ENCODE data around the gene MARF1. TPM values are rescaled to one million over a fixed set of nuclear protein-coding genes. Genes with fewer than 3 reads are reported as not detected.

MARF1 gene
- total and polyA plus RNA-seq, 9 of the 15 experiments (the other 6 are each of a cell fraction or from before 2014, with no cell fraction given), result 4.7 to 33.2 (median 11.7) TPM

DNA sequence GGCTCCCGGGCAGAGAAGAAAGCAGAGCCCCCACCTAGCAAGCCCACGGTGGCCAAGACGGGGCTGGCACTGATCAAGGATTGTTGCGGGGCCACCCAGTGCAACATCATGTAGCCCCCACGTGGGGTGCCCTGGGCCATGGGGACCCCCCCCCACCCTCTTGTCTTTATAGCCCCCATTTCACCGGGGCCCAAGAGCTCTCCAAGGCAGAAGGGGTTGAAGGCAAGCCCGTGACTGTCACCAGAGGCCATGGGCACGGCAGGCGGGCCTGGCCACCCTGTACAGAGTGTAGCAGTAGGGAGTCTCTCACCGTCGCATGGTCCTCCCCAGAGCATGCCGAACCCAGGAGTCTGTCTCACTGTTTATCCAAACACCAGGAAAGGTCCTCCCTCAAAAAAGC lies 56.2 kb downstream of the MARF1 start:
- Histone ChIP-seq H2AFZ (ENCODE audit: low read depth, low read length) (no peak overlapping the region), H3K9me3 (replicated peaks; ENCODE audit: control insufficient read depth, insufficient read depth, low read depth, low read length) (peaks cover 2% of the 10 kb centered on the region; the same call in 1 of the 2 replicates), H3K9me1 (ENCODE audit: control insufficient read depth, insufficient read depth, low read length) (no peaks in the 10 kb centered on the region), H3K36me3 (ENCODE audit: control insufficient read depth, insufficient read depth, low read length) (no peaks in the 10 kb centered on the region), H3K79me2 (ENCODE audit: control insufficient read depth, insufficient read depth, low read length) (no peaks in the 10 kb centered on the region), H3K4me1 (replicated peaks in 1 of 2; ENCODE audit: control insufficient read depth in 2 of 2, insufficient read depth in 2 of 2, low read length in 2 of 2) (peaks cover 23 to 25% of the 10 kb centered on the region in 2 experiments), H3K27me3 (ENCODE audit: control insufficient read depth in 2 of 2, insufficient read depth in 2 of 2, low read length in 2 of 2) (no peaks in the 10 kb centered on the region), H3K4me2 (ENCODE audit: insufficient read depth, low read length) (no peak overlapping the region), H3K4me3 (no peak overlapping the region), H3K9ac (ENCODE audit: insufficient read depth in 1 of 2, low read depth in 2 of 2, low read length in 2 of 2) (no peak overlapping the region), H3K27ac (ENCODE audit: extremely low read depth, low read depth, low read length) (no peak overlapping the region), H4K20me1 (replicated peaks; ENCODE audit: control insufficient read depth, insufficient read depth, low read length) (no peaks in the 10 kb centered on the region)
- in situ Hi-C loops (cut with MboI), result no loop called here
- ChIA-PET CTCF (ENCODE audit: low intra/inter-chr PET ratio) (no interaction called here), POLR2A (interaction anchor here (2.6 kb wide), 1 partner anchor 10 kb away, joined by 12 read pairs; no protein-coding TSS in a partner anchor)
- ATAC-seq (no peak), FAIRE-seq (no peak), DNase-seq (ENCODE audit: extremely low read depth in 1 of 4, low spot score in 3 of 4) (no peak)
- intact Hi-C loops (cut with micrococcal nuclease), result no loop called here
- TF ChIP-seq, protein P1, sequence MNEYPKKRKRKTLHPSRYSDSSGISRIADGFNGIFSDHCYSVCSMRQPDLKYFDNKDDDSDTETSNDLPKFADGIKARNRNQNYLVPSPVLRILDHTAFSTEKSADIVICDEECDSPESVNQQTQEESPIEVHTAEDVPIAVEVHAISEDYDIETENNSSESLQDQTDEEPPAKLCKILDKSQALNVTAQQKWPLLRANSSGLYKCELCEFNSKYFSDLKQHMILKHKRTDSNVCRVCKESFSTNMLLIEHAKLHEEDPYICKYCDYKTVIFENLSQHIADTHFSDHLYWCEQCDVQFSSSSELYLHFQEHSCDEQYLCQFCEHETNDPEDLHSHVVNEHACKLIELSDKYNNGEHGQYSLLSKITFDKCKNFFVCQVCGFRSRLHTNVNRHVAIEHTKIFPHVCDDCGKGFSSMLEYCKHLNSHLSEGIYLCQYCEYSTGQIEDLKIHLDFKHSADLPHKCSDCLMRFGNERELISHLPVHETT (CRISPR knock-in tag; conservative IDR thresholded peaks at IDR 0.05 in 1 of 2, IDR thresholded peaks at IDR 0.05 in 1 of 2), result no peak
- TF ChIP-seq ETV6 (IDR thresholded peaks at IDR 0.05; ENCODE audit: borderline replicate concordance in 1 of 2, low read depth in 2 of 2, low read length in 1 of 2) (no peak), ETV6 (CRISPR knock-in tag; IDR thresholded peaks at IDR 0.05; ENCODE audit: borderline replicate concordance) (no peak), ZNF589 (CRISPR knock-in tag; IDR thresholded peaks at IDR 0.05; ENCODE audit: low read depth) (no peak), NR3C1 (CRISPR knock-in tag; IDR thresholded peaks at IDR 0.05) (no peak), ZFPM2 (CRISPR knock-in tag; IDR thresholded peaks at IDR 0.05) (no peak), MTA1 (IDR thresholded peaks at IDR 0.05; ENCODE audit: borderline replicate concordance) (no peak), ZNF354B (CRISPR knock-in tag; IDR thresholded peaks at IDR 0.05) (no peak), HNRNPH1 (optimal IDR thresholded peaks at IDR 0.05; ENCODE audit: low read depth, low read length) (no peak)
- TF ChIP-seq, protein P2, sequence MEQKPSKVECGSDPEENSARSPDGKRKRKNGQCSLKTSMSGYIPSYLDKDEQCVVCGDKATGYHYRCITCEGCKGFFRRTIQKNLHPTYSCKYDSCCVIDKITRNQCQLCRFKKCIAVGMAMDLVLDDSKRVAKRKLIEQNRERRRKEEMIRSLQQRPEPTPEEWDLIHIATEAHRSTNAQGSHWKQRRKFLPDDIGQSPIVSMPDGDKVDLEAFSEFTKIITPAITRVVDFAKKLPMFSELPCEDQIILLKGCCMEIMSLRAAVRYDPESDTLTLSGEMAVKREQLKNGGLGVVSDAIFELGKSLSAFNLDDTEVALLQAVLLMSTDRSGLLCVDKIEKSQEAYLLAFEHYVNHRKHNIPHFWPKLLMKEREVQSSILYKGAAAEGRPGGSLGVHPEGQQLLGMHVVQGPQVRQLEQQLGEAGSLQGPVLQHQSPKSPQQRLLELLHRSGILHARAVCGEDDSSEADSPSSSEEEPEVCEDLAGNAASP (IDR thresholded peaks at IDR 0.05), result no peak
- 83% methylated on average over 10 of the region's 12 CpGs for WGBS (ENCODE audit: insufficient coverage, low coverage, missing lambda C conversion rate)
- BruUV-seq (replicated peaks), result no TSS peak
